ENCODE measurements around the gene KPNA4.
"Not testable (repeated sequence)": the region's sequence is repeated elsewhere in the genome, so short reads cannot be mapped to it uniquely, and the experiment has no call there.

The KPNA4 gene

DNA sequence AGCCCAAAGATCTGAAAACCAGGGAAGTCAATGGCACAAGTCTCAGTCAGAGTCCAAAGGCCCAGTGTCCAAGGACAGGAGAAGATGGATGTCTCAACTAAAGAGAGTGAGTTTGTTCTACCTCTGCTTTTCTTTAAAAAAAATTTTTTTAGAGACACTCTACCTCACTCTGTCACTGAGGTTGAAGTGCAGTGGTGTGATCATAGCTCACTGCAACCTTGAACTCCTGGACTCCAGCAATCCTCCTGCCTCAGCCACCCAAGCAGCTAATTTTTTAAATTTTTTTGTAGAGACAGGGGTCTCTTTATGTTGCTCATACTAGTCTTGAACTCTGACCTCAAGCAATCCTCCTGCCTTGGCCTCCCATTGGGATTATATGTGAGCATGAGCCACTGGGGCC lies 39.9 kb upstream of the KPNA4 start:
- TF ChIP-seq CTCF (conservative IDR thresholded peaks at IDR 0.05; ENCODE audit: control insufficient read depth, insufficient read depth, low read depth, low read length): no peak
- DNase-seq (ENCODE audit: low read depth): no peak
- no peak overlapping the region for H3K4me3 ChIP-seq (ENCODE audit: control insufficient read depth, low read depth, low read length)

DNA sequence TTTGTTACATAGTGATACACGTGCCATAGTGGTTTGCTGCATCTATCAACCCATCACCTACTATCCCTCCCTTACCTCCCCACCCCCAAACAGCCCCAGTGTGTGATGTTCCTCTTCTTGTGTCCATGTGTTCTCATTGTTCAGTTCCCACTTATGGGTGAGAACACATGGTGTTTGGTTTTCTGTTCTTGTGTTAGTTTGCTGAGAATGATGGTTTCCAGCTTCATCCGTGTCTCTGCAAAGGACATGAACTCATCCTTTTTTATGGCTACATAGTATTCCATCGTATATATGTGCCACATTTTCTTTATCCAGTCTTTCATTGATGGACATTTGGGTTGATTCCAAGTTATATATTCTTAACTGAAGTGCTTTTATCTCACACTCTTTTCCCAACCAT lies 38.5 kb upstream of the KPNA4 start:
- H3K4me3 ChIP-seq (ENCODE audit: control insufficient read depth, low read depth, low read length); DNase-seq (ENCODE audit: low read depth): not testable (repeated sequence)

DNA sequence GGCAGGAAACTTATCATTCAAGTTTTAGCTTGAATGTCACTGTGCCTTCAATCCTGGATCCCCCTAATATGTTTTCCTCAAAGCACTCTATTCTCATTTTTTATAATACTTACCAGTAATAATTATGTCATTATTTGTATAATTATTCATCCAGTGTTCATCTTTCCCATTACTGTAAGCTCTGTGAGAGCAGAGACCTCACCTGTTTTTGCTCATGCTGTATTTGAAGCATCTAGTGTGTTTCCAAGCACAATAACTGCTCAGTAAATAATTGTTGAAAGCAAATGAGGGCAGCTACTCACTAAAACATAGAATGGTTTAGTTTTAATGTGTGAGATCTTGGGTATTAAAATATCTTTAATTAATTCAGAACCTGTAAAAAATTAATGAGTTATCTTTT lies 36.9 kb upstream of the KPNA4 start:
- DNase-seq (ENCODE audit: low read depth): no peak
- no peak for TF ChIP-seq CTCF (conservative IDR thresholded peaks at IDR 0.05; ENCODE audit: control insufficient read depth, insufficient read depth, low read depth, low read length)

GRCh38 chr3:160601288-160601687 lies 35.9 kb upstream of the KPNA4 start:
- TF ChIP-seq CTCF (conservative IDR thresholded peaks at IDR 0.05; ENCODE audit: control insufficient read depth, insufficient read depth, low read depth, low read length): no peak
- DNase-seq (ENCODE audit: low read depth): peak; percentile 24
- H3K4me3 ChIP-seq (ENCODE audit: control insufficient read depth, low read depth, low read length): no peak overlapping the region

More for the DNA sequence above, 36.9 kb upstream of the KPNA4 start:
- H3K4me3 ChIP-seq (ENCODE audit: control insufficient read depth, low read depth, low read length): no peak overlapping the region

GRCh38 chr3:160598865-160599264 lies 33.5 kb upstream of the KPNA4 start:
- H3K4me3 ChIP-seq (ENCODE audit: control insufficient read depth, low read depth, low read length): no peak overlapping the region
- DNase-seq (ENCODE audit: low read depth): no peak
- no peak for TF ChIP-seq CTCF (conservative IDR thresholded peaks at IDR 0.05; ENCODE audit: control insufficient read depth, insufficient read depth, low read depth, low read length)

DNA sequence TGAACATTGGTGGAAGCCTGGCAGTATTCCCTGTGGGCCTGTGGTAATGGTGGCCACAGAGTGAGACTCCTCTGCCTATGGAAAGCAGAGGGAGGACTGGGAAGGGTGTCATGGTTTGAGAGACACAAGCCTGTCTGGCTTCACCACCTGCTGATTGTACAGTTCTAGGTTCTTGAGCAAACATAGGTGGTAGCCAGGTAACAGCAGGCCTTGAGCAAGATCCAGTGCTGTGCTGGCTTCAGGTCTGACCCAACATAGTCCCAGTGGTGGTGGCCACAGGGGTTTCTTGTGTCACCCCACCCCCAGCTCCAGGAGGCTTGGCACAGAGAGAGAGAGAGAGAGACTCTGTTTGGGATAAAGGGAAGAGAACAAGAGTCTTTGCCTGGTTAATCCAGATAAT lies 22.7 kb upstream of the KPNA4 start:
- no peak overlapping the region for H3K4me3 ChIP-seq (ENCODE audit: control insufficient read depth, low read depth, low read length)
- no peak for TF ChIP-seq CTCF (conservative IDR thresholded peaks at IDR 0.05; ENCODE audit: control insufficient read depth, insufficient read depth, low read depth, low read length)
- no peak for DNase-seq (ENCODE audit: low read depth)

DNA sequence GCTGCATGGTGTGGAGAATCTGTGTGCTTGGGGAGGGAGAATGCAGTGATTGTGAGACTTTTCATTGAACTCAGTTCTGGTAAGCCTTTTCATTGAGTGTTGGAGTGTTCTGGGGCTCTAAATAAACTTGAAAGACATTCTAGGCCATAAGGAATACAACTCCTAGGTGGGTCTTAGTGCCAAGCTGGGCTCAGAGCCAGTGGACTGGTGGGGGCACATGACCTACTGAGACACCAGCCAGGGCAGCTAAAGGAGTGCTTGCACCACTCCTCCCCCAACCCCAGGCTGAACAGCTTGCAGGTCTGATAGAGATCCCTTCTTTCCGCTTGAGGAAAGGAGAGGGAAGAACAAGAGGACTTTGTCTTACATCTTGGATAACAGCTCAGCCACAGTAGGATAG lies 21.7 kb upstream of the KPNA4 start:
- TF ChIP-seq CTCF (conservative IDR thresholded peaks at IDR 0.05; ENCODE audit: control insufficient read depth, insufficient read depth, low read depth, low read length): no peak
- H3K4me3 ChIP-seq (ENCODE audit: control insufficient read depth, low read depth, low read length): no peak overlapping the region

More for the DNA sequence above, 21.7 kb upstream of the KPNA4 start:
- no peak for DNase-seq (ENCODE audit: low read depth)
